K562 (cell line): ENCODE data around the gene C6orf141. TPM values are rescaled to one million over a fixed set of nuclear protein-coding genes. Genes with fewer than 3 reads are reported as not detected.
A peak's percentile ranks its signal among the peaks of the same experiment; 100 is the strongest.

Experiments
- ATAC-seq: fragments of 200-7000 bp; cut with Tn5 transposase; 3 replicates; pipeline ENCODE4 v1.9.1; 2020; ENCODE audit warnings: moderate library complexity
- BruUV-seq: library from RNA; stranded (reverse); fragments of 400-500 nt; replicated peaks from 2 replicates; lab custom pipeline; 2021; lab: Mats Ljungman, UMichigan
- CTCF ChIA-PET: fragments of 300-600 bp; formaldehyde crosslinking; extraction: SDS; loops from one replicate; lab custom pipeline; 2021; ENCODE audit warnings: low intra/inter-chr PET ratio; lab: Yijun Ruan, JAX
- POLR2A ChIA-PET: fragments of 300-600, 350-650 bp; sonication (Branson Sonifier 250); formaldehyde crosslinking; extraction: SDS; loops from one replicate; lab custom pipeline; 2021; ENCODE audit warnings: antibody characterized with exemption, inconsistent platforms; lab: Yijun Ruan, JAX
- DNase-seq, 4 experiments: peaks; one replicate each; pipeline versions ENCODE4 v3.0.0 to v3.0.0-alpha.2; 2011 to 2018; ENCODE audit warnings: low spot score in 3 of 4, mixed read lengths in 3 of 4; ENCODE audit errors: extremely low read depth in 1 of 4
- FAIRE-seq: peaks from 2 replicates; lab custom pipeline; 2011; peaks lifted over from hg19 to GRCh38; lab: Jason Lieb, UNC
- H2AFZ ChIP-seq: 2 replicates; pipeline ENCODE4 v1.6.0; 2011; ENCODE audit warnings: low read depth, low read length, control low read depth, inconsistent platforms
- H3K27ac ChIP-seq: fragments of 200-600 bp; 3 replicates; pipeline ENCODE4 v1.8.0; 2011; ENCODE audit warnings: low read depth, mild to moderate bottlenecking, control low read depth, inconsistent platforms, low read length, moderate library complexity, mixed read lengths; ENCODE audit errors: extremely low read depth
- H3K27me3 ChIP-seq, 2 experiments: fragments of 300-600 bp in 1 of 2; 2 replicates in 1 of 2; 3 replicates in 1 of 2; pipeline versions ENCODE4 v1.6.0 to v1.8.0; 2011; ENCODE audit warnings: inconsistent platforms in 2 of 2, low read length in 2 of 2, mild to moderate bottlenecking in 1 of 2, mixed read lengths in 1 of 2, moderate library complexity in 1 of 2; ENCODE audit not compliant: control insufficient read depth in 2 of 2, insufficient read depth in 2 of 2
- H3K36me3 ChIP-seq: fragments of 300-600 bp; 3 replicates; pipeline ENCODE4 v1.8.0; 2011; ENCODE audit warnings: mild to moderate bottlenecking, low read length, inconsistent platforms; ENCODE audit not compliant: control insufficient read depth, insufficient read depth
- H3K4me1 ChIP-seq, 2 experiments: fragments of 200-600 bp in 1 of 2; replicated peaks in 1 of 2; 2 replicates in 1 of 2; 3 replicates in 1 of 2; pipeline versions ENCODE4 v1.5.1 to v1.8.0; 2011; ENCODE audit warnings: inconsistent platforms in 2 of 2, low read length in 2 of 2, mild to moderate bottlenecking in 1 of 2, mixed read lengths in 1 of 2, moderate library complexity in 1 of 2; ENCODE audit not compliant: control insufficient read depth in 2 of 2, insufficient read depth in 2 of 2
- H3K4me2 ChIP-seq: 2 replicates; pipeline ENCODE4 v1.6.1; 2011; ENCODE audit warnings: low read length, control low read depth, inconsistent platforms, mixed read lengths; ENCODE audit not compliant: insufficient read depth
- H3K4me3 ChIP-seq: fragments of 200-600 bp; sonication (generic), shearing (Covaris generic); 2 replicates; pipeline ENCODE4 v1.5.1; 2016; ENCODE audit warnings: control low read depth, inconsistent platforms
- H3K79me2 ChIP-seq: fragments of 200-600 bp; 3 replicates; pipeline ENCODE4 v1.8.0; 2011; ENCODE audit warnings: low read length, inconsistent platforms; ENCODE audit not compliant: control insufficient read depth, insufficient read depth
- H3K9ac ChIP-seq, 2 experiments: 2 replicates each; pipeline versions ENCODE4 v1.6.0 to v1.6.1; 2011; ENCODE audit warnings: low read depth in 2 of 2, low read length in 2 of 2, control low read depth in 1 of 2, inconsistent platforms in 1 of 2, mild to moderate bottlenecking in 1 of 2, mixed read lengths in 1 of 2; ENCODE audit not compliant: insufficient read depth in 1 of 2
- H3K9me1 ChIP-seq: one replicate; pipeline ENCODE4 v1.6.0; 2011; ENCODE audit warnings: inconsistent platforms, mild to moderate bottlenecking, low read length, moderate library complexity; ENCODE audit not compliant: control insufficient read depth, insufficient read depth
- H3K9me3 ChIP-seq: replicated peaks from 2 replicates; pipeline ENCODE4 v1.5.1; 2011; ENCODE audit warnings: low read depth, low read length, inconsistent platforms; ENCODE audit not compliant: control insufficient read depth, insufficient read depth
- H4K20me1 ChIP-seq: replicated peaks from 2 replicates; pipeline ENCODE4 v1.6.1; 2011; ENCODE audit warnings: low read length, inconsistent platforms, mixed read lengths; ENCODE audit not compliant: control insufficient read depth, insufficient read depth
- GATA2 ChIP-seq: sonication (generic); formaldehyde crosslinking; IDR thresholded peaks from 2 replicates; pipeline ENCODE4 v1.4.0; 2020; ENCODE audit warnings: mild to moderate bottlenecking, missing genetic modification reagents
- HDAC3 ChIP-seq: fragments of 450-650 bp; IDR thresholded peaks from 2 replicates; pipeline ENCODE4 v1.6.1; 2018; ENCODE audit warnings: borderline replicate concordance, mild to moderate bottlenecking, moderate library complexity; ENCODE audit not compliant: partially characterized antibody
- MYNN ChIP-seq, 2 experiments: sonication (generic); formaldehyde crosslinking in 1 of 2; IDR thresholded peaks; 2 replicates each; pipeline versions ENCODE4 v1.5.0 to v1.6.1; 2016 to 2020; ENCODE audit warnings: antibody characterized with exemption in 1 of 2, missing genetic modification reagents in 1 of 2
- POLR2A ChIP-seq: fragments of 450-650 bp; conservative IDR thresholded peaks from 2 replicates; pipeline ENCODE4 v1.6.1; 2016
- STAT5A ChIP-seq: IDR thresholded peaks from 2 replicates; pipeline ENCODE4 v1.6.1; 2012; ENCODE audit warnings: low read length, inconsistent platforms, borderline replicate concordance
- ZNF592 ChIP-seq: fragments of 450-650 bp; IDR thresholded peaks from 2 replicates; pipeline ENCODE4 v1.6.1; 2017; ENCODE audit warnings: antibody characterized with exemption, mild to moderate bottlenecking
- ZNF79 ChIP-seq: fragments of 250-450 bp; sonication (Bioruptor Pico); IDR thresholded peaks from 2 replicates; pipeline ENCODE4 v1.4.0; 2020; ENCODE audit warnings: low read depth, mild to moderate bottlenecking, moderate library complexity
- in situ Hi-C: fragments of 300-500 bp; cut with MboI; formaldehyde crosslinking; loops from 4 replicates; pipeline ENCODE4 v1.15.0; 2018; ENCODE audit warnings: inconsistent platforms, mixed read lengths
- intact Hi-C: fragments of 100-400 bp; cut with micrococcal nuclease; formaldehyde crosslinking; loops from 2 replicates; pipeline ENCODE4 v1.14.2; 2022
- polyA plus RNA-seq, 8 experiments: library from polyadenylated mRNA; depleted of rRNA in 4 of 8; stranded (reverse) in 5 of 8; unstranded in 3 of 8; fragments of >200 nt; fragmentation: Nextera tagmentation in 2 of 8; fragmentation: Illumina TruSeq in 1 of 8; extraction: Ambion mirVana in 2 of 8; extraction: Trizol in 1 of 8; gene quantifications; 2 replicates each; pipeline versions ENCODE4 v1.2.1 to v1.2.3, GENCODE V29; 2011 to 2014; ENCODE audit warnings: inconsistent platforms in 1 of 8, missing spikeins in 1 of 8
- total RNA-seq, 7 experiments: library from RNA; depleted of rRNA in 6 of 7; stranded (reverse); fragments of >200 nt in 6 of 7; fragmentation: Illumina TruSeq in 2 of 7; extraction: Trizol in 2 of 7; gene quantifications; 2 replicates each; pipeline versions ENCODE4 v1.2.1 to v1.2.3, GENCODE V29; 2011 to 2021; ENCODE audit warnings: low replicate concordance in 1 of 7

The C6orf141 gene
- total and polyA plus RNA-seq, 9 of the 15 experiments (the other 6 are each of a cell fraction or from before 2014, with no cell fraction given) = not detected

- Histone ChIP-seq H3K4me3 (no peak overlapping the region), H3K36me3 (no peaks in the 10 kb centered on the region), H3K9ac (no peak overlapping the region), H3K27me3 (no peaks in the 10 kb centered on the region), H2AFZ (peak overlapping the region; percentile 56; the same call in 1 of the 2 replicates), H4K20me1 (no peaks in the 10 kb centered on the region), H3K4me1 (peaks cover 0 to 16% of the 10 kb centered on the region in 2 experiments; a peak in 2 of 5 replicates), H3K9me3 (no peaks in the 10 kb centered on the region), H3K4me2 (no peak overlapping the region), H3K27ac (peak overlapping the region; percentile 59; the same call in 1 of the 3 replicates), H3K79me2 (no peaks in the 10 kb centered on the region), H3K9me1 (no peaks in the 10 kb centered on the region)
- in situ Hi-C loops = no loop called here
- DNase-seq (no peak), FAIRE-seq (no peak), ATAC-seq (no peak)
- ChIA-PET CTCF (interaction anchor here (0.7 kb wide), 1 partner anchor 9 kb away, joined by 3 read pairs; no protein-coding TSS in a partner anchor), POLR2A (interaction anchor here (0.6 to 1.5 kb wide), 2 partner anchors 9 to 17 kb away, joined by 3 to 4 read pairs; no protein-coding TSS in a partner anchor)
- no TSS peak for BruUV-seq
- intact Hi-C loops = no loop called here
- no peak for TF ChIP-seq POLR2A
- TF ChIP-seq HDAC3 = no peak
- TF ChIP-seq ZNF592 = 0 out of 2 replicates have a peak, but pooled peaks have one; percentile 13
- TF ChIP-seq GATA2 (CRISPR knock-in tag) = no peak
- TF ChIP-seq MYNN (IDR thresholded peaks at IDR 0.05) = no peak
- TF ChIP-seq MYNN (CRISPR knock-in tag; IDR thresholded peaks at IDR 0.05) = no peak
- no peak for TF ChIP-seq STAT5A
- TF ChIP-seq ZNF79 = no peak
Measured at GRCh38 chr6:49540614-49541013, 9.9 kb upstream of the C6orf141 start.
